Breast epithelium (tissue), 4 donors: ENCODE measurements around the gene AGBL1. TPM values are rescaled to one million over a fixed set of nuclear protein-coding genes. Genes with fewer than 3 reads are reported as not detected.

Experiments
- DNase-seq, 2 donors: peaks; one replicate each; pipeline ENCODE4 v3.0.0-alpha.2; 2019; ENCODE audit warnings: low spot score in 2 of 2
- H3K27ac ChIP-seq, 2 donors: fragments of 200-600 bp; sonication (generic) in 1 of 2; one replicate each; pipeline ENCODE4 v1.5.1; 2016 to 2019; ENCODE audit warnings: mild to moderate bottlenecking in 1 of 2
- H3K27me3 ChIP-seq, 2 donors: fragments of 200-600 bp; sonication (generic) in 1 of 2; one replicate each; pipeline versions ENCODE4 v1.5.1 to v1.6.0; 2017 to 2019; ENCODE audit warnings: control low read depth in 1 of 2, mild to moderate bottlenecking in 1 of 2
- H3K36me3 ChIP-seq: fragments of 200-600 bp; one replicate; pipeline ENCODE4 v1.5.1; 2019
- H3K4me1 ChIP-seq, 2 donors: fragments of 200-600 bp; sonication (generic); one replicate each; pipeline ENCODE4 v1.5.1; 2016 to 2019; ENCODE audit warnings: control low read depth in 1 of 2
- H3K4me3 ChIP-seq, 3 donors: fragments of 200-600 bp; sonication (generic); 1 replicate in 2 of 3; 2 replicates in 1 of 3; pipeline ENCODE4 v1.5.1; 2016 to 2019; ENCODE audit warnings: mild to moderate bottlenecking in 3 of 3, moderate library complexity in 2 of 3
- H3K9me3 ChIP-seq, 2 donors: fragments of 200-600 bp; sonication (generic) in 1 of 2; one replicate each; pipeline ENCODE4 v1.5.1; 2016 to 2019; ENCODE audit warnings: control low read depth in 1 of 2
- CTCF ChIP-seq, 3 donors: fragments of 450-650 bp; IDR thresholded peaks; one replicate each; pipeline ENCODE4 v1.5.1; 2016 to 2017; ENCODE audit warnings: antibody characterized with exemption in 3 of 3, mild to moderate bottlenecking in 3 of 3, moderate library complexity in 3 of 3
- POLR2A ChIP-seq: fragments of 450-650 bp; IDR thresholded peaks from one replicate; pipeline ENCODE4 v1.6.1; 2016; ENCODE audit warnings: antibody characterized with exemption, mild to moderate bottlenecking, moderate library complexity
- POLR2AphosphoS5 ChIP-seq, 3 donors: sonication (generic); formaldehyde crosslinking; IDR thresholded peaks; one replicate each; pipeline ENCODE4 v1.6.1; 2017; ENCODE audit warnings: antibody characterized with exemption in 3 of 3
- intact Hi-C: fragments of 100-400 bp; cut with DNase I; formaldehyde crosslinking; loops from one replicate; pipeline ENCODE4 v1.15.1; 2023; ENCODE audit warnings: low total_unique reads
- total RNA-seq, 3 donors: library from RNA; depleted of rRNA; stranded (reverse); fragments of >200 nt; gene quantifications; one replicate each; pipeline ENCODE4 v1.1.0, GENCODE V29; 2016

AGBL1 gene
- total RNA-seq, 3 donors from 2014 or later = not detected

DNA sequence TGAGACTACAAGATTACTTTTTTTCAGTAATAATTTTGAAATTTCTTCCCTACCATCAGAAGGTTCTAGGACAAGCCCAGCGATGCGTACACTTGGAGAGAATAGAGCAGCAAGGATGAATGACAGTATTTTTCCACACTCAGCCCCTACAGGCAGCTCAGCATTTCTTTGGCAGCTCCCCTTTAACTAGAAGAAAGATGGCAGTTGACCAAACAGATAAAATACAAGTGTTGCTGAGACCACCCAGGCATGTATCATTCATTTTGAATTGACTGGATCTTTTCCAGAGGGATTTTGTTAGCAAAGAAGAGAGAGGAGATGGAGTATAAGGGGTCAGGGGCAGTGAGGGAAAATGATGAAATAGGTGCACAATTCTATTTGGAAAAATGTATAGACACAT lies 761.3 kb downstream of the AGBL1 start:
- Histone ChIP-seq H3K9me3 (no peaks in the 10 kb centered on the region), H3K27me3 (peaks cover 0 to 2% of the 10 kb centered on the region in 2 donors), H3K4me1 (no peaks in the 10 kb centered on the region), H3K27ac (no peak overlapping the region), H3K36me3 (no peaks in the 10 kb centered on the region), H3K4me3 (no peak overlapping the region)
- TF ChIP-seq POLR2A (no peak), CTCF (IDR thresholded peaks at IDR 0.05) (no peak), POLR2AphosphoS5 (IDR thresholded peaks at IDR 0.05) (no peak)
- DNase-seq = no peak
- intact Hi-C loops = loop anchor here (5.0 kb wide), 1 partner anchor 1051 kb away; no protein-coding TSS in a partner anchor

DNA sequence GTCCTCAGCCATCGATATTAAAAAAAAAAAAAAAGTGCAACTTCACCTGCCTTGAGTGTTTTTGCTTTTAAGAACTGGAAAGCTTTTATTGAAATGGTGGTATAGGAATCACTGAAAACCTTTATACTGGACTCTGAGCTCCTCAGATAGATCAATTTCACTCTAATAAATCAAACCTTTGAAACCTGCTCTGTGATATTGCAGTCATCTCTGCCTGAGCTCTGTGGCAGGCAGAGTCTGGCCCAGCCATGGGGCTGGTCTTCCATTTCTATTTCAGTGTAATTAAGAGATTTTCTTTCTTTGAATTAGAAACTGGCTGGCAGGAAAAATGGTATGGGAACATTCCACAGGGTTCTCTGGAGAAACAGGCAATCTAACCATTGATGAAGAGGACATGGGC lies 762.5 kb downstream of the AGBL1 start:
- TF ChIP-seq POLR2A (no peak), CTCF (IDR thresholded peaks at IDR 0.05) (no peak), POLR2AphosphoS5 (IDR thresholded peaks at IDR 0.05) (no peak)
- Histone ChIP-seq H3K36me3 (no peaks in the 10 kb centered on the region), H3K9me3 (no peaks in the 10 kb centered on the region), H3K27ac (no peak overlapping the region), H3K27me3 (peaks cover 0 to 2% of the 10 kb centered on the region in 2 donors), H3K4me1 (no peaks in the 10 kb centered on the region), H3K4me3 (no peak overlapping the region)
- intact Hi-C loops = loop anchor here (5.0 kb wide), 1 partner anchor 1050 kb away; no protein-coding TSS in a partner anchor
- no peak for DNase-seq

- Histone ChIP-seq H3K9me3 (no peaks in the 10 kb centered on the region), H3K27me3 (no peaks in the 10 kb centered on the region), H3K27ac (no peak overlapping the region), H3K36me3 (no peaks in the 10 kb centered on the region), H3K4me1 (no peaks in the 10 kb centered on the region), H3K4me3 (no peak overlapping the region)
- intact Hi-C loops = no loop called here
- no peak for DNase-seq
- TF ChIP-seq POLR2A = no peak
- no peak for TF ChIP-seq CTCF (IDR thresholded peaks at IDR 0.05)
- TF ChIP-seq POLR2AphosphoS5 (IDR thresholded peaks at IDR 0.05) = no peak
Measured at GRCh38 chr15:86846036-86846435, 766.4 kb downstream of the AGBL1 start.

GRCh38 chr15:86849136-86849535 lies 769.5 kb downstream of the AGBL1 start:
- Histone ChIP-seq H3K36me3 (no peaks in the 10 kb centered on the region), H3K4me1 (no peaks in the 10 kb centered on the region), H3K27me3 (no peaks in the 10 kb centered on the region), H3K4me3 (no peak overlapping the region), H3K27ac (no peak overlapping the region), H3K9me3 (no peaks in the 10 kb centered on the region)
- TF ChIP-seq CTCF (IDR thresholded peaks at IDR 0.05) = no peak
- TF ChIP-seq POLR2AphosphoS5 (IDR thresholded peaks at IDR 0.05) = no peak
- no peak for TF ChIP-seq POLR2A
- no peak for DNase-seq
- intact Hi-C loops = no loop called here

- no peaks in the 10 kb centered on the region for H3K36me3 ChIP-seq
- TF ChIP-seq POLR2AphosphoS5 (IDR thresholded peaks at IDR 0.05) = no peak
- TF ChIP-seq POLR2A = no peak
- TF ChIP-seq CTCF (IDR thresholded peaks at IDR 0.05) = no peak
- intact Hi-C loops = no loop called here
- no peaks in the 10 kb centered on the region for H3K4me1 ChIP-seq
- no peak overlapping the region for H3K4me3 ChIP-seq
- H3K27ac ChIP-seq = no peak overlapping the region
- no peak for DNase-seq
- H3K27me3 ChIP-seq = no peaks in the 10 kb centered on the region
- no peaks in the 10 kb centered on the region for H3K9me3 ChIP-seq
Measured at GRCh38 chr15:86849558-86850285, 770.1 kb downstream of the AGBL1 start.
